PC-3 (cell line): Measurements from ENCODE around the gene DCAF7.

Source experiments
- CTCF ChIP-seq: fragments of 300-600 bp; sonication (generic); conservative IDR thresholded peaks from 2 replicates; pipeline ENCODE4 v1.5.1; 2017; ENCODE audit warnings: antibody characterized with exemption, low read depth, mild to moderate bottlenecking, low read length
- EZH2 ChIP-seq: fragments of 300-600 bp; sonication (generic); IDR thresholded peaks from one replicate; pipeline ENCODE4 v1.6.1; 2017; ENCODE audit warnings: antibody characterized with exemption, mild to moderate bottlenecking, low read length; ENCODE audit not compliant: unreplicated experiment
- EZH2phosphoT487 ChIP-seq: fragments of 300-600 bp; sonication (generic); IDR thresholded peaks from 2 replicates; pipeline ENCODE4 v1.6.1; 2018; ENCODE audit warnings: mild to moderate bottlenecking, antibody characterized with exemption, low read length, borderline replicate concordance

DNA sequence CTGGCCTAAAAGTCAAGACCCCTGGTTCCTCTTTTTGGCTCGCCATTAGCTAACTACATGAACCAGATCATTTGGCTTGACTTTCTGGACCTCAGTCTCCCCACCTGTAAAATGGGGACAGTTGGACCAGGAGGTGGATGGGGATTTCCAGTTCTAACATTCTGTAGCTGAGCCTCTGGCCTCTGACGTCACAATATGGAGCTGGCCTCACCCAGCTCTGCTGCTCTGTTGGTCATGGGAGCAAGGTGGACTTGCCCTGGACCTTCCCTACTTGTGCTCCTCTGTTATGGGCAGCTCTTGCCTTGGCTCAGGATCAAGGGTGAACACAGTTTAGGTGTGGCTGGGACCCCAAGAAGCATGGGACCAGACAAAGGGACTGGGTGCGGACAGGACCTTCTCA, 43.6 kb upstream of the DCAF7 start:
- TF ChIP-seq CTCF (no peak), EZH2 (no peak), EZH2phosphoT487 (no peak)
